SIG-M5 (cell line): ENCODE results near the gene C11orf68.
"Not testable (repeated sequence)": the region's sequence is repeated elsewhere in the genome, so short reads cannot be mapped to it uniquely, and the experiment has no call there.

ENCODE experiments used
- DNase-seq: peaks from one replicate; lab custom pipeline; 2025; lab: John Stamatoyannopoulos, UW

The C11orf68 gene

GRCh38 chr11:65912845-65913244 is 6.0 kb downstream of the C11orf68 start:
- DNase-seq = no peak

DNA sequence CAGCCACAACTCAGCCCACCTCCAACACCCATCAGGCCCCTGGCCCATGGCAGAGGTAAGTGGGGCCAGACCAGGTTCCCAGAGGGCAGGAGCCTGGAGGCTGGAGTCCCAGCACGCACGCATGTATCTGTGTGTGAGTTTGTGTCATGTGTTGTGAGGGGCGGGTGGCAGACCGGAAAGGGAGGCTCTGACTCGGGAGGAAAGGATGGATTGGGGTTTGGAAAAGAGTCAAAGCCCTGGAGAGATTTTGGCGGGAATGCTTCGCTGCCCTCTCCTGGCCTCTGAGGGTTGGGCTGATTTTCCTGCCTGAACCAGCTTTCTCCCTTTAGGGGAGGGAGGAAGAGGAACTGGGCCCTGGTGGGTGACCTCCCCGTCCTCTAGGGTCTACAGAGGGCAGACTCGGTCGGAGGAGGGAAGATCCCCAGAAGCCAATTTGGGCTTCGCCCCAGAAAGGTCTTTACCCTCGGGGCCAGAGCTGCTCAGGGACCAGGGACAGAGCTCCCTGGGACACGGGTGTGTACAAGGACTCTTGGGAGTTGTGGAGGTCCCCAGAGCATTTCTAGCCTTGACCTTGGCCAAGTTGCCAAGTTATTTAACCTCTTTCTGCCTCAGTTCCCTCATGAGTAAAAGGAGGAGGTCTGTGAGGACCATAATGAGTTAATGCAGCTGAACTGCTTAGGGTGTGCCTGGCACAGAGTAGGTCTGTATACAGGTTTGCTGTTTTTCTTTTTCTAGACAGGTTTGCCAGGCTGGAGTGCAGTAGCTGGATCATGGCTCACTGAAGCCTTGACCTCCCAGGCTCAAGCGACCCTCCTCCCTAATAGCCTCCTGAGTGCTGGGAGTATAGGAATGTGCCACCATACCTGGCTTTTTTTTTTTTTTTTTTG is 6.9 kb downstream of the C11orf68 start:
- DNase-seq = no peak

DNA sequence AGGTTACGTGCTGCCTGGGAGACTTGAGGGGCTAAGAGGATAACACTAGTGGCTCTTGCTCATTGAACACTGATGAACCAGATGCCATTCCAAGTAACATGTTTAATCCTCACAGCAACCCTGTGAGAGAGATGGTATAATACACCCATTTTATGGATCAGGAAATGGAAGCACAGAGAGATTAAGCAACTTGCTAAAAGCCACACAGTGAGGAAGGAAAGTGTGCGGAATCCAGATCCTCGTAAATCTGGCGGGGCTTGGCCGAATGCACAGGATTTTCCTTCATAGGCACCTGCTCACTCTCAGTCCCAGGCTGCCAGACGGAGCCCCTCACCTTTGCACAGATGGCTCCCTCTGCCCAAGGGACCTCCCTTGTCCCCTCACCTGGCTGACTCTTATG is 11.0 kb downstream of the C11orf68 start:
- DNase-seq = no peak

- DNase-seq = no peak
Measured at GRCh38 chr11:65906602-65907001, 12.3 kb downstream of the C11orf68 start.

GRCh38 chr11:65903715-65904114 is 15.1 kb downstream of the C11orf68 start:
- no peak for DNase-seq

DNA sequence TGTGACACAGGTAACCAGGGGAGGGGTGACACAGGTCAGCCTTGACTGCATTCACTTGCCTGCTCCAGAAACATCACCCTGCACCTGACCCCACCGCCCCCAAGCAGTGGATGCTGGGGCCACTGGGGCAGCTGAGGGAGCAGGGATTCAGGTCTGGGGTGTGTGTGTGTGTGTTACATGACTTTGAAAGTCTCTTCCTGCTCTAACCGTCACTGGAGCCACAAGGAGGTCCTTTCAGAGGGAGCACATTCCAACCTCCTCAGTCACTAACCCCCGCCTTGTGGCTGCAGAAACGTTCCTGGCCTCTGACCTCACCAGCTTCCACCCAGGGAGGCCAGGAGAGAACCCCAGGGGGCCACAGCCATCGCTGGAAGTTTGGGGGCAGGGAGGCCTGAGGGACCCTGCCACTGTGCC is 15.8 kb downstream of the C11orf68 start:
- DNase-seq = no peak

DNA sequence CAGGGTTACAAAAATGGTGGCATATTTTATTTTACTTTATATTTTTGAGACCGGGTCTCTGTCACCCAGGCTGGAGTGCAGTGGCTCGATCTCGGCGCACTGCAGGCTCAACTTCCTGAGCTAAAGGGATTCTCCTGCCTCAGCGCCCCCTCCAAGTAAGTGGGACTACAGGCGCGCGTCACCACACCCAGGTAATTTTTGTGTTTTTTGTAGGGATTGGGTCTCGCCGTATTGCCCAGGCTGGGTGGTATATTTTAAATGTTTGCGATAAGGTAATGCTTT is 18.0 kb downstream of the C11orf68 start:
- no peak for DNase-seq

GRCh38 chr11:65900125-65900898 is 18.6 kb downstream of the C11orf68 start, which contains the start of gene FOSL1:
TSS of gene FOSL1 (minus strand) at chr11:65900388. CDS start at chr11:65900339, 49 bp downstream.
- DNase-seq = no peak

DNA sequence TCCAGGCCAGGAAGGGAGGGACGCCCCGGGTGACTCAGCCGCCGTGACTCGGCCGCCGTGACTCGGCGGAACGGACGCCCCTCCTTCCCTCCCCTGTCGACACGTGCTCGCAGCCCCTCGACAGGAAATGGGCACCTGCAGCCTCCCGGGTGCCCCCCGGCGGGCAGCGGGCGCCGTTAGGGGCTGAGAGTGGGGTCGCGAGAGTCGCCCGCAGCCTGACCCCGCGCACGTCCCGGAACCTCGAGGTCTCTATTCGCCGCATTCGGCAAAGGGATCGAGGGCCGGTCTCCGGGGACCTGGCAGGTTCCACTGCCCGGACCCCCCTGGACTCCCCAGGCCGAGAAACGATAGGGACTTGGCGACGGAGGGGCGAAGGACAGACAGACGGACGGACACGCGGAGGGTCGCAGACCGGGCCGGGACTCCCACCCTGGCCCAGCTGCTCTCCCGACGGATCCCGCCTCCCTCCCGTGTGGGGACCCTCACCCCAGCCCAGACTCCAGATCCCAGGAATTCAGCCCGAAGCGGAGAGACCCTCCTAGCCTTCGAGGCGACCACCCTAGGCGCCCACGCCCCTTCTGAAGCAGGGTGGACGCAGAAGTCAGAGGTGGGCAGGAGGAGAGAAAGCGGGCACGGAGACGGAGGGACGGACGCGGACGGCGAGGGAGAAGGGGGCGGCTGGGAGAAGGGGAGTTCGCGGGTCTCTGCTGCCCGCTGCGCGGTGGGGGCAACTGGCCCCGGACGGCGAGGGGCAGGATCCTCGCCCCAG is 19.3 kb downstream of the C11orf68 start:
- no peak for DNase-seq

- no peak for DNase-seq
Measured at GRCh38 chr11:65898656-65899355, 20.1 kb downstream of the C11orf68 start.

DNA sequence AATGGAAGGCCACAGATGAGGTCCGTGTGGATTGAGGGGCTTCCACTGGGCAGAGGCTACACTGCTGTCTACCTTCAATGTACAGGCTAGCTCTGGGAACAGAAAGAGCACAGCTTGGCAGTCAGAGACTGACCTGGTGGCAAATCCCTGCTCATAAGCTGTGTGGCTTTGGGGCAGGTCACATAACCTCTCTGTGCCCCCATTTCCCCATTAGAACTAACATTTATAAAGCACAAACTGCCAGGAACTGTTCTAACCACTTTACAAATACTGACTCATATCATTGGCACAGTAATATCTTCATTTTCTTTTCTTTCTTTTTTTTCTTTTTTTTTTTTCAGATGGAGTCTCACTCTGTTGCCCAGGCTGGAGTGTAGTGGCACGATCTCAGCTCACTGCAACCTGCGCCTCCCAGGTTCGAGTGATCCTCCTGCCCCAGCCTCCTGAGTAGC is 21.8 kb downstream of the C11orf68 start:
- DNase-seq = no peak

DNA sequence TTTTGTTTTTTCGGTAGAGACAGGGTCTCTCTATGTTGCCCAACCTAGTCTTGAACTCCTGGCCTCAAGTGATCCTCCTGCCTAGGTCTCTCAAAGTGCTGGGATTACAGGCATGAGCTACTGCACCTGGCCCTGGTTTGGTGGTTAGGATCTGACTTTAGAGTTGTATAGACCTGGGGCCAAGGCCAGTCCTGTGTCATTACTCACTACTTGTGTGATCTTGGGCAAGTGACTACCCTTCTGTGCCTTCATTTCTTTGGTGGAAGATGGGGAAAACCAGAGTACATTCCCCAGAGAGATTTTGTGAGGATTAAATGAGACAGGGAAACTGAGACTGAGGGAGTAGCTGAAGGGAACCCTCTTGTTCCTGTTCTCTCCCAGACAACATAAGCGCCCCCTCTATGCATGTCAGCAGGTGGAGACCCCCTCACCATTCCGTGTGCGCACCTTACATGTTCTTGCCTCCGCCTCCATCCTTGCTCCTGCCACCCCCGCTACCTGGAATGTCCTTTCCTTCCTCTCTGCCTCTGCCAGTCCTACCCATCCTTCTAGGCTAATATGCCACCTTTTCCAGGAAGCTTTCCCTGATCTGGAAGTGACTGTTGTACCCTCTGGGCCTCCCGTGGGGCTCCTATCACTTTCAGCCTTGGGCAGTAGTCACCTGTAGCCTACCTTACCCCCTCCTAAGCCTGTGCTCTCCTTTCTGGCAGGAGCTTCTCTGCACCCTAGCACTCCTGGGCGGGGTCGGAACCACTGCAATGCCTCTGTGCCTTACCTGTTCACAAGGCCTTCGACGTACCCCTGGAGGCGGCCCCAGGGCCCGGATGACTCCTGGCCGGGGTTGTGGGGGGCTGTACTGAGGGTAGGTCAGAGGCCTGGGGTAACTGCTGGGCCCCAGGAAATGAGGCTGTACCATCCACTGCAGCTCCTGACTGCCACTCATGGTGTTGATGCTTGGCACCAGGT is 22.5 kb downstream of the C11orf68 start:
- DNase-seq = no peak

DNA sequence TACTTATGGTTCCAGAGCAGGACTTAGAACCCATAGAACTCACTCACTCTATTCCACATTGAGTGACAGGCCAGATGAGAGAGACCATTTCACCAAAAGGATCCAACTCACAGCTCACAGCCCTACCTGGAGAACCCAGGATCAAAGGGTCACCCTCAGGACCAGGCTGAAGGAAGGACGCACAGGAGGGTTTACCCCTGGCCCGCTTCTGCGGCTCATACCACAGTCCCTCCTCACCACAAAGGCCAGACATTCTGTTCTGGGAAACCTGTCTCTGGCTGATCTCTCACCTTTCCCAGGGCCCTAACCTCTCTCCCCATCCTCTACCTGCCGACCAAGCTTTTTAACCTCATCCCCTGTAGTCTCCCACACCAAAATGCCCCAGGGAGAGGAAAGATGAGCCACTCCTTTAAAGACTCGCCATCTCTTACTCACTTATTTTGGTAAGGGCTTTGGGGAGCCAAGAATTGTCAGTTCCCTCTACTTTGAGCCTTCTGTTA is 23.3 kb downstream of the C11orf68 start:
- no peak for DNase-seq

DNA sequence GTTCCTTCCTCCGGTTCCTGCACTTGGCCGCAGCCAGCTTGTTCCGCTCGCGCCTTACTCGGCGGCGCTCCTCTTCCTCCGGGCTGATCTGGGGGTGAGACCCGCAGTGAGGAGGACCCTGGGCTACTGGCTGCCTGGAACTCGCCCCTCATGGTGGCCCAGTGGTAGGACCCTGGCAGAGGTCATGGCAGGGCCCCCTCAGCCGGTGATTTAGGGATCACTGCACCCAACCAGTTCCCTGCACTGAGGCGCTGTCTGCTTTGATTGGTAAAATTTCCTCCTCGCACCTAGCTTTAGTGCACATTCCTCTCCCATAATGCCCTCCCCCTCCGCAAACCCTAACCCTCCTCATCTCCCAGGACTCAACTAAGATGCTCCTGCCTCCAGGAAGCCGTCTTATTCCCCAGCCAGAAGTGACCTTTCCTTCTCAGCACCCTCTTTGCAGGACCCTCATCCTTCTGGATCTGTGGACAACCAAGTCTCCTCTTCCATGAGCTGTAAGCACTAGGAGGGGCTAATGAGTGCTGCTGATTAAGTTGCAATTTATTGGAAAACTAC is 24.7 kb downstream of the C11orf68 start:
- no peak for DNase-seq

DNA sequence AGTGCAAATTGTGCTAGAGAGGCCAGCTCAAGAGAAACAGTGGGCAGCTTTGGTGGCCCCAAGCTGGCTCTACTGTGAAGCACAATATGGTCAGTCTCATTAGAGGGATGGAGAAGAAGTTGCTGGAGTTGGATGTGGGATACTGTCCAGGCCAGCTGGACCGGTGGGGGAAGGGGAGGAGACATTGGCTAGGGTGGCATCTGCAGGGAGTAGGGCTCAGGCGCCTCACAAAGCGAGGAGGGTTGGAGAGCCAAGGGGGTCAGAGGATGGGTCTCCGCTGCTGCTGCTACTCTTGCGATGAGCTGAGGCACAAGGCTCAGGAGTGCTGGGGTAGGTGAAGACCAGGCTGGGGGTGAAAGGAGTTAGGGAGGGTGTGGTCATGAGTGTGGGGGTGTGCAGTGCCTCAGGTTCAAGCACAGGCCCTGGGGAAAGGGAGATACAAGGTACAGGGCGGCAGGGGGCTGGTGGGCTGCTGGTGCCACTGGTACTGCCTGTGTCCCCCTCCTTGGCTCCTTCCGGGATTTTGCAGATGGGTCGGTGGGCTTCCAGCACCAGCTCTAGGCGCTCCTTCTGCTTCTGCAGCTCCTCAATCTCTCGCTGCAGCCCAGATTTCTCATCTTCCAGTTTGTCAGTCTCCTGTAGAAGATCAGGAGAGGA is 26.1 kb downstream of the C11orf68 start:
- DNase-seq = no peak

DNA sequence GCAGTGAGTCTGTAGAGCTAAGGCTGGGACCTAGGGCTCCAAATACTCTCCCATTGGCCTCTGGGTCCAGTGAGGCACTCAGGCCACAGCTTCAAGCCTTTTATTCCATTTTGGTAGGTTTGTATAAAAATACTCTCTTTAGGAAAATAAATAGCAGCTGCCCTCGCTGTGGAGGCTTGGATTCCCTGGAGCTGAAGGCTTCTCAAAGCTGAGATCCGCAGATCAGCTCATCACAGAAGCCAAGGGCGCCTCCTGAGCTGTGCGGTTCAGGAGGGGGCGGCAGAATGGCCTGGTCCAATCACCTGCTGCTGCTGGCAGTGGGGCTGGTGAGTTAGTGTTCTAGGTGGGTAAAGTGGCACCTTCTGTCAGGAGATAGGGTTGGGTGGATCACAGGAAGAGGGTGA is 26.7 kb downstream of the C11orf68 start:
- DNase-seq = not testable (repeated sequence)

- DNase-seq = no peak
Measured at GRCh38 chr11:65891219-65892136, 27.4 kb downstream of the C11orf68 start.
